ENCODE results near the gene USP25. TPM values are rescaled to one million over a fixed set of nuclear protein-coding genes. Genes with fewer than 3 reads are reported as not detected.
"Not testable (repeated sequence)": the region's sequence is repeated elsewhere in the genome, so short reads cannot be mapped to it uniquely, and the experiment has no call there.

The USP25 gene
- total RNA-seq, 1 donor from 2014 or later: 53.2 TPM

DNA sequence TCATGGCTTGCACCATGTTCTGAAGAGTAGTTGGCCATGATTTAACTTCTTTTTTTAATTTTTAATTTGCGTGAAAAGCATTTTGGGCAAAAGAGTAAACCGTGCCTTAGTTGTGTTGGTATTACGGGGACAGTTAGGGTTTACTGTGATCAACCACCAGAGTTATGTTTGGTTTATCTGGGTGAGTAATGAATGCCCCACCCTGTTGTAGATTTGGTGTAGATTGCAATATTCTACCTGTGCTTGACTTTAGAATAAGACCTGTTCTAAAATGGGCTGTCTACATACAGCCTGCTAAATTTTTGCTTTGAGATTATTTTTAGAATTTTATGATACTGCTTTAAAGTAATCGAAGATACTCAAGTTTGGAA is 1.4 kb downstream of the USP25 start:
- Histone ChIP-seq H3K27ac (replicated peaks) (peak overlapping the region; percentile 97), H3K4me1 (peaks cover 65% of the 10 kb centered on the region)
- no peak for DNase-seq

DNA sequence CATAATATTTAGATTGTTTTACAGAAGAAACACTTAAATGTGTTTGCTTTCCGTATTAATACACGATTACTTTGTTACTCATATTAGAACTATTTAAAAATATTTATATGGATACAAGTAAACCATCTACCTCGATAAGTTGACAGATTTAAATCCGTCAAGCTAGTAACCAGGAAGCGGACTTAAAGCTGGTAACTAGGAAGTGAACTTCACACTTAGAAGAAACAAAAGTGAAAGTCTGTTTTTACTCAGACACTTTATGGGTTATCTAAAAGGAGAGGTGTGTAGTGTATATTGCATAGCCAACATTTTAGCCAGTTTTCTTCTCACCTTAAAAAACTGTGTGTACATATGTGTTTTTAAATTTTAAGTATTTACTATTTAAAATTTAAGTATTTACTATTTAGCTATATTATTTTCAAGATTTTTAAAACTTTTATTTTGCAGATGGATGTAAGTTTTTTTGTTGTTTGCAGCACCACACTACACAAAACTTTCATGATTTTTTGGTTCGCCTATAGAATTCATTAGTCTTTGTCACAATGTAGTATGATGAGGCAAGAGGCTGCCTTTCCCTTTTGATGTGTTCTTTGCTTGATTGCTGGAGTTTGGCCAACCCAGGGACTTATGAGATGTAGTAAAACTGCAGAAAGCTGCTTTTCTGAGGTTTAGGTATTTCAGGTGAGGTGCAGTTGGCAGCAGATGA is 2.7 kb downstream of the USP25 start:
- no peaks in the 10 kb centered on the region for H3K27me3 ChIP-seq (ENCODE audit: low read depth)

More for the DNA sequence above, 1.4 kb downstream of the USP25 start:
- no peaks in the 10 kb centered on the region for H3K27me3 ChIP-seq (ENCODE audit: low read depth)
- intact Hi-C loops (cut with micrococcal nuclease): no loop called here
- TF ChIP-seq, protein P1, sequence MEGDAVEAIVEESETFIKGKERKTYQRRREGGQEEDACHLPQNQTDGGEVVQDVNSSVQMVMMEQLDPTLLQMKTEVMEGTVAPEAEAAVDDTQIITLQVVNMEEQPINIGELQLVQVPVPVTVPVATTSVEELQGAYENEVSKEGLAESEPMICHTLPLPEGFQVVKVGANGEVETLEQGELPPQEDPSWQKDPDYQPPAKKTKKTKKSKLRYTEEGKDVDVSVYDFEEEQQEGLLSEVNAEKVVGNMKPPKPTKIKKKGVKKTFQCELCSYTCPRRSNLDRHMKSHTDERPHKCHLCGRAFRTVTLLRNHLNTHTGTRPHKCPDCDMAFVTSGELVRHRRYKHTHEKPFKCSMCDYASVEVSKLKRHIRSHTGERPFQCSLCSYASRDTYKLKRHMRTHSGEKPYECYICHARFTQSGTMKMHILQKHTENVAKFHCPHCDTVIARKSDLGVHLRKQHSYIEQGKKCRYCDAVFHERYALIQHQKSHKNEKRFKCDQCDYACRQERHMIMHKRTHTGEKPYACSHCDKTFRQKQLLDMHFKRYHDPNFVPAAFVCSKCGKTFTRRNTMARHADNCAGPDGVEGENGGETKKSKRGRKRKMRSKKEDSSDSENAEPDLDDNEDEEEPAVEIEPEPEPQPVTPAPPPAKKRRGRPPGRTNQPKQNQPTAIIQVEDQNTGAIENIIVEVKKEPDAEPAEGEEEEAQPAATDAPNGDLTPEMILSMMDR (IDR thresholded peaks at IDR 0.05; ENCODE audit: borderline replicate concordance): no peak
- H3K4me3 ChIP-seq: peak overlapping the region; percentile 86
- H3K9me3 ChIP-seq (replicated peaks): no peaks in the 10 kb centered on the region
- H3K36me3 ChIP-seq: no peaks in the 10 kb centered on the region

DNA sequence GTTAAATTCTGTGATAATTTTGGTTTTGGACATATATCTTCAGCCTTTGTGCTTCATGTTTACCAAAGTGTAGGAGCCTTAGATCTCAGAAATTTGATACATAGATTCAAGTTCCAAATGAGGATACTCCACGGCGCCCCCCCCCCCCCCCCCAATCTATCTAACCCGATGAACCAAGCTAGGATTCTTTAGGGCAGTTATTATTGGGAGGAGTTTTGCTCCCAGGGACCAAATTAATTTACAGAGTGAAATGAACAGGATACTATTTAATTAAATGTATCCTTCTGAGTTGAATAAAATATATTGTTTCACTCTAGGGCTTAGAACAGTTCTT is 3.2 kb downstream of the USP25 start:
- TF ChIP-seq, protein P1 (IDR thresholded peaks at IDR 0.05; ENCODE audit: borderline replicate concordance): no peak
- H3K9me3 ChIP-seq (replicated peaks): no peaks in the 10 kb centered on the region
- no peaks in the 10 kb centered on the region for H3K36me3 ChIP-seq
- H3K4me1 ChIP-seq: peaks cover 73% of the 10 kb centered on the region
- intact Hi-C loops (cut with micrococcal nuclease): no loop called here
- no peak for DNase-seq
- peak overlapping the region; percentile 86 for H3K4me3 ChIP-seq
- H3K27me3 ChIP-seq (ENCODE audit: low read depth): no peaks in the 10 kb centered on the region
- peak overlapping the region; percentile 97 for H3K27ac ChIP-seq (replicated peaks)

More for the DNA sequence above, 2.7 kb downstream of the USP25 start:
- intact Hi-C loops (cut with micrococcal nuclease): no loop called here
- H3K4me1 ChIP-seq: peaks cover 72% of the 10 kb centered on the region
- no peaks in the 10 kb centered on the region for H3K36me3 ChIP-seq
- H3K9me3 ChIP-seq (replicated peaks): no peaks in the 10 kb centered on the region
- DNase-seq: no peak
- TF ChIP-seq, protein P1 (IDR thresholded peaks at IDR 0.05; ENCODE audit: borderline replicate concordance): no peak
- peak overlapping the region; percentile 86 for H3K4me3 ChIP-seq
- H3K27ac ChIP-seq (replicated peaks): peak overlapping the region; percentile 97

DNA sequence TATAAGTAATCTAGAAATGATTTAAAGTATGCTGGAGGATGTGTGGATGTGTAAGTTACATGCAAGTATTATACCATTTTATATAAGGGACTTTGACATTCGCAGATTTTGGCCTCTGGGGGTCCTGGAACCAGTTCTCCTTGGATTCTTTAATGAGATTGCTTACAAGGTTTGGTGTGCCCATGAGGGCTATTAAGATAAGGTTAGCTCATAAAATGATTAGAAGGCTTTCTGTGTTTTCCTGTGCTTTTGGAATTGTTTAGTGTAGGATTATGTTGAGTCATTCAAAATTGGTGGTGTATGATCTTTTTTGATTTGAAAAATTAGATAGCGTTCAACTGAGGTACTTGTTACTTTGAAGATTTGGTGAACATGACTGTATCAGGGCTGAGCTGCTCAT is 5.6 kb downstream of the USP25 start:
- H3K36me3 ChIP-seq: no peaks in the 10 kb centered on the region
- intact Hi-C loops (cut with micrococcal nuclease): no loop called here
- H3K27me3 ChIP-seq (ENCODE audit: low read depth): no peaks in the 10 kb centered on the region
- TF ChIP-seq, protein P1 (IDR thresholded peaks at IDR 0.05; ENCODE audit: borderline replicate concordance): no peak
- H3K27ac ChIP-seq (replicated peaks): no peak overlapping the region
- H3K9me3 ChIP-seq (replicated peaks): no peaks in the 10 kb centered on the region
- H3K4me3 ChIP-seq: no peak overlapping the region
- no peak for DNase-seq
- peaks cover 90% of the 10 kb centered on the region for H3K4me1 ChIP-seq

DNA sequence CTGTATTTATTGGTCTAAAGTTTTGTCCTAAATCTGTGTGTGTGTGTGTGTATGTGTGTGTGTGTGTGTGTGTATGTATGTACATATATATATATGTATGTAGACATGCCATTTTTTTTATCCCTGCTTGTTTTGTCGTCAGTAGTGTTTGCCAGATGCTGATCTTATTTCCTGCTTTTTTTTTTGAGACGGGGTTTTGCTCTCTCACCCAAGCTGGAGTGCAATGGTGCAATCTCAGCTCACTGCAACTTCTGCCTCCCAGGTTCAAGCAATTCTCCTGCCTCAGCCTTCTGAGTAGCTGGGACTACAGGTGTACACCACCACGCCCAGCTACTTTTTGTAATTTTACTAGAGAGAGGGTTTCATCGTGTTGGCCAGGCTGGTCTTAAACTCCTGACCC is 6.1 kb downstream of the USP25 start:
- H3K27me3 ChIP-seq (ENCODE audit: low read depth); H3K36me3 ChIP-seq; H3K9me3 ChIP-seq (replicated peaks); intact Hi-C loops (cut with micrococcal nuclease); DNase-seq: not testable (repeated sequence)
- Histone ChIP-seq H3K27ac (replicated peaks) (peak overlapping the region; percentile 32), H3K4me1 (peaks cover 90% of the 10 kb centered on the region), H3K4me3 (peak overlapping the region; percentile 39)

DNA sequence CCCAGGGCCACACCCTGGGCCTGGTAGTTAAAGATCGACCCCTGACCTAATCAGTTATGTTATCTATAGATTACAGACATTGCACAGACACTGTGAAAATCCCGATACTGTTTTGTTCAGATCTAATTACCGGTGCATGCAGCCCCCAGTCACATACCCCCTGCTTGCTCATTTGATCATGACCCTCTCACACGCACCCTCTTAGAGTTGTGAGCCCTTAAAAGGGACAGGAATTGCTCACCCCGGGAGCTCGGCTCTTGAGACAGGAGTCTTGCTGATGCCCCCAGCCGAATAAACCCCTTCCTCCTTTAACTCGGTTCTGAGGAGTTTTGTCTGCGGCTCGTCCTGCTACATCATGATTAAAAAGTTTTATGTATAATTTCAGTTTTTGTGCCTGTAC is 9.0 kb downstream of the USP25 start:
- H3K4me3 ChIP-seq; intact Hi-C loops (cut with micrococcal nuclease); DNase-seq; H3K36me3 ChIP-seq; H3K27ac ChIP-seq (replicated peaks); H3K27me3 ChIP-seq (ENCODE audit: low read depth); H3K9me3 ChIP-seq (replicated peaks): not testable (repeated sequence)
- H3K4me1 ChIP-seq: peaks cover 89% of the 10 kb centered on the region

Data from left ventricle myocardium inferior (tissue), 1 donor.